Colonic mucosa (tissue), 4 donors: ENCODE measurements around the gene UCK1. TPM values are rescaled to one million over a fixed set of nuclear protein-coding genes. Genes with fewer than 3 reads are reported as not detected.

Experiments used
- DNase-seq: peaks from one replicate; pipeline ENCODE4 v3.0.0-alpha.2; 2020
- H3K27ac ChIP-seq: fragments of 200-600 bp; one replicate; pipeline ENCODE4 v1.8.0; 2021
- H3K27me3 ChIP-seq: fragments of 200-600 bp; one replicate; pipeline ENCODE4 v1.8.0; 2021
- H3K36me3 ChIP-seq: fragments of 200-600 bp; one replicate; pipeline ENCODE4 v1.8.0; 2021
- H3K4me1 ChIP-seq: fragments of 200-600 bp; one replicate; pipeline ENCODE4 v1.8.0; 2021; ENCODE audit warnings: mild to moderate bottlenecking
- H3K4me3 ChIP-seq: fragments of 200-600 bp; one replicate; pipeline ENCODE4 v1.8.0; 2021
- H3K9ac ChIP-seq, 2 donors: one replicate each; pipeline ENCODE4 v1.7.0; 2013; ENCODE audit warnings: control low read depth in 2 of 2, low read depth in 2 of 2, low read length in 2 of 2
- H3K9me3 ChIP-seq: fragments of 200-600 bp; one replicate; pipeline ENCODE4 v1.8.0; 2021
- intact Hi-C: fragments of 100-400 bp; cut with DNase I; formaldehyde crosslinking; loops from one replicate; pipeline ENCODE4 v1.14.1; 2022
- total RNA-seq, 2 donors: library from RNA; stranded (reverse); fragmentation: NEBNext Ultra II Directional in 1 of 2; extraction: Animal tissue kit (Norgen Biotek cat#: 25700) in 1 of 2; gene quantifications; one replicate each; pipeline ENCODE4 v1.2.1, GENCODE V29; 2021
- TF ChIP-seq, protein P1 (sequence below): fragments of 200-600 bp; IDR thresholded peaks from one replicate; pipeline ENCODE4 v1.8.0; 2022; ENCODE audit warnings: antibody characterized with exemption, mild to moderate bottlenecking
- donor health status: healthy.
- donor health status: DM: no; HTN: no; CAD: no.
- donor health status: DM: no; HTN: no; CAD: no.

Gene UCK1
- total RNA-seq, 2 donors from 2014 or later: 20.2 to 29.3 TPM

DNA sequence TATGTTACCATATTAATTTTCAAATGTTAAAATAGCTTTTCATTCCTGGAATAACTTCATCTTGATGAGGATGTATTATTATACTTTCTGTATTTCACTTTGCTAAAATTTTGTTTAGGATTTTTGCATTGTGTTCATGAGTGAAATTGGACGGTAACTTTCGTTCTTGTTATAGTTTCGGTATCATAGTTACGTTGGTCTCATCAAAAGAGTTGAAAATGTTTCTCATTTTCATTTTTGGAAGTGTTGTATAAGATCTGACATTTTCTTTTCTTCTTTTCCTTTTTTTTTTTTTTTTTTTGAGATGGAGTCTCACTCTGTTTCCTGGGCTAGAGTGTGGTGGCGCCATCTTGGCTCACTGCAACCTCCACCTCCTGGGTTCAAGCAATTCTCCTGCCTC is 34.3 kb upstream of the UCK1 start:
- DNase-seq: no peak
- intact Hi-C loops: no loop called here
- no peaks in the 10 kb centered on the region for H3K36me3 ChIP-seq
- TF ChIP-seq, protein P1, sequence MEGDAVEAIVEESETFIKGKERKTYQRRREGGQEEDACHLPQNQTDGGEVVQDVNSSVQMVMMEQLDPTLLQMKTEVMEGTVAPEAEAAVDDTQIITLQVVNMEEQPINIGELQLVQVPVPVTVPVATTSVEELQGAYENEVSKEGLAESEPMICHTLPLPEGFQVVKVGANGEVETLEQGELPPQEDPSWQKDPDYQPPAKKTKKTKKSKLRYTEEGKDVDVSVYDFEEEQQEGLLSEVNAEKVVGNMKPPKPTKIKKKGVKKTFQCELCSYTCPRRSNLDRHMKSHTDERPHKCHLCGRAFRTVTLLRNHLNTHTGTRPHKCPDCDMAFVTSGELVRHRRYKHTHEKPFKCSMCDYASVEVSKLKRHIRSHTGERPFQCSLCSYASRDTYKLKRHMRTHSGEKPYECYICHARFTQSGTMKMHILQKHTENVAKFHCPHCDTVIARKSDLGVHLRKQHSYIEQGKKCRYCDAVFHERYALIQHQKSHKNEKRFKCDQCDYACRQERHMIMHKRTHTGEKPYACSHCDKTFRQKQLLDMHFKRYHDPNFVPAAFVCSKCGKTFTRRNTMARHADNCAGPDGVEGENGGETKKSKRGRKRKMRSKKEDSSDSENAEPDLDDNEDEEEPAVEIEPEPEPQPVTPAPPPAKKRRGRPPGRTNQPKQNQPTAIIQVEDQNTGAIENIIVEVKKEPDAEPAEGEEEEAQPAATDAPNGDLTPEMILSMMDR: no peak
- H3K27me3 ChIP-seq: no peaks in the 10 kb centered on the region
- no peak overlapping the region for H3K9ac ChIP-seq
- H3K4me3 ChIP-seq: no peak overlapping the region
- no peaks in the 10 kb centered on the region for H3K9me3 ChIP-seq
- no peak overlapping the region for H3K27ac ChIP-seq
- H3K4me1 ChIP-seq: no peaks in the 10 kb centered on the region

DNA sequence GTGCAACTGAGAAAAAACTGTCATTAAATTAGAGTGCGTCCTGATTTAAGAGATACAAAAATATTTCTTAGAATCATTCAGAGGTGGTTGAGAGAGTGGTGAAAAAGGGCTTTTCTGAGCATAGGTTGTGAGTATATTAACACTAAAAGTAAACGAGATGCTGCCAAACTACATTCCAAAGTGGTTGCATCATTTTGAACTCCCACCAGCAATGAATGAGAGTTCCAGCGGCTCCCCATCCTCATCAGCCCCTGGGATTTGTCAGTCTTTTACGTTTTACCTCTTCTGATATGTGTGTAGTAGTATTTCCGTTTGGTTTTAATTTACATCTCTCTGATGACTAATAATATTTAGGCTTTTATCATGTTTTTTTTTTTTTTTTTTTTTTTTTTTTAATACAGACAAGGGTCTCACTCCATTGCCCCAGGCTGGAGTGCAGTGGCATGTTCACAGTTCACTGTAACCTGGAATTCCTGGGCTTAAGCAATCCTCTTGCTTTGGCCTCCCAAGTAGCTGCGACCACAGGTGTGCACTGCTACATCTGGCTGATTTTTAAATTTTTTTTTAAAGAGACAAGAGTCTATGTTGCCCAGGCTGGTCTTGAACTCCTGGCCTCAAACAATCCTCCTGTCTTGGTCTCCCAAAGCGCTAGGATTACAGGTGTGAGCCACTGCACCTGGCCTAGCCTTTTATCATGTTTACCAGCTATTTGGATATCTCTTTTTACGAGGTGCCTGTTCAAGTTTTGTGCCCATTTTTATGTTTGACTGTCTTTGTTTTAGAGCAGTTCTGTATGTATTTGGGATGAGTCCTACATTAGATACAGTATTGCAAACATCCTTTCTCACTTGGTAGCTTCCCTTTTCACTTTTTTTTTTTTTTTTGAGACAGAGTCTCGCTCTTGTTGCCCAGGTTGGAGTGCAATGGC is 31.2 kb upstream of the UCK1 start:
- Histone ChIP-seq H3K36me3 (no peaks in the 10 kb centered on the region), H3K9ac (no peak overlapping the region), H3K27ac (no peak overlapping the region), H3K9me3 (no peaks in the 10 kb centered on the region), H3K4me3 (no peak overlapping the region), H3K4me1 (no peaks in the 10 kb centered on the region), H3K27me3 (no peaks in the 10 kb centered on the region)
- no peak for DNase-seq
- intact Hi-C loops: no loop called here
- TF ChIP-seq, protein P1: no peak

DNA sequence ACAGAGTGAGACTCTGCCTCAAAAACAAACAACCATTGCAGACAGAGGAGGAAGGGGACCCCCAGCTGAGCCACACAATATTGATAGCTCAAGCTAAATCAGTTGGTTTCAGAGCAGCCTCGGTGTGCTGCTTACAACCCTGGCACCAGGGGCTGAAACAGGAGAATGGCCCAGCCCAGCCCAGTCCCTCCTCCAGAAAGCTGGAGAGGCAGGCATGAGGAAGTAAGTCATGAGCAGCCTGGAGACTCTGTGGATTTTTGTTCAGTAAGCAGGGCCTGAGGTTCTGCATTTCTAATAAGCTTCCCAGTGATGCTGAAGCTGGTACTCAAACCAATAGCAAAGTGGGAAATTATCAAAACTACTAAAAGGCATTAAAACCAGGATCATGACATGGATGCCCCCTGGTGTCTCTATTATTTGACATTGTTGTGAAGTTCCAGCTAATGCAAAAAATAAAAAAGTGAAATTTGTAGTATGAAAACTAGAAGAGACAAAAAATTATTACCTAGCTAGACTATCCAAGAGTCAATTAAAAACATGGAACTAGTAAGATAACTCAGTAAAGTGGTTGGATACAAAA is 28.4 kb upstream of the UCK1 start:
- TF ChIP-seq, protein P1: no peak
- Histone ChIP-seq H3K4me1 (no peaks in the 10 kb centered on the region), H3K9me3 (no peaks in the 10 kb centered on the region), H3K9ac (no peak overlapping the region), H3K27me3 (peaks cover 4% of the 10 kb centered on the region), H3K4me3 (no peak overlapping the region), H3K27ac (no peak overlapping the region), H3K36me3 (no peaks in the 10 kb centered on the region)
- DNase-seq: no peak
- intact Hi-C loops: no loop called here

DNA sequence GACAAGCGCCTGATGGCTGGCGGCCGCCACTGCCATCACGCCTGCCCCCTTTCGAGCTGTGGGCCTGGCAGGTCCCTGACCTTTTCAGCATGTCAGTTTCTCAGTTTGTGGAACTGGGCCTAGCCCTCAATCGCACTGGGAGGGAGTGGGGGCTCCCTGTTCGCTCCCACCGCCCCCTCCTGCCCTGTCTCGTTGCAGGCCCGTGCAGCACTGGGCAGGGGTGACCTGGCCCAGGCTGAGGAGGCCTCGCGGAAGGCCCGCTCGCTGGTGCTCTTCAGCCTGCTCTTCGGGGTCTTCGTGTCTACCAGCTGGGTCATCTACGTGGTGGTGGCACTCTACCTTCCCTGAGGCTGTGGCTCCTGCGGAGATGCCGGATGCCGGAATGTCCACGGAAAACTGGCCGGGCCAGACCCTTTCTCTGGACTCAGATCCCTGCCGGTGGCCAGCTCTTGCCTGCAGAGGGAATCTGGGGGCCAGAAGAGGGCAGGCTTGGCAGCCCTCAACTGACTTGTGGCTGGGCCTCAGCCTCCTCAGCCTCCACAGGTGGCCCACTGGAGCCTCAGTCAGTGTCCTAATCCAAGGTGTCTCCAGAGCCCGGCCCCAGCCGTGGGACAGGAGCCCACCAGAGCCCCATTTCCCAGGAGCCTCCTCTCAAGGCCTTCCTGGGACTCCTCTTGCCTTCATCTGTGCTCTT is 26.9 kb upstream of the UCK1 start:
- no peak overlapping the region for H3K9ac ChIP-seq
- TF ChIP-seq, protein P1: no peak
- H3K4me3 ChIP-seq: no peak overlapping the region
- no peaks in the 10 kb centered on the region for H3K9me3 ChIP-seq
- no peaks in the 10 kb centered on the region for H3K36me3 ChIP-seq
- intact Hi-C loops: no loop called here
- peaks cover 4% of the 10 kb centered on the region for H3K27me3 ChIP-seq
- DNase-seq: no peak
- H3K27ac ChIP-seq: no peak overlapping the region
- H3K4me1 ChIP-seq: no peaks in the 10 kb centered on the region

DNA sequence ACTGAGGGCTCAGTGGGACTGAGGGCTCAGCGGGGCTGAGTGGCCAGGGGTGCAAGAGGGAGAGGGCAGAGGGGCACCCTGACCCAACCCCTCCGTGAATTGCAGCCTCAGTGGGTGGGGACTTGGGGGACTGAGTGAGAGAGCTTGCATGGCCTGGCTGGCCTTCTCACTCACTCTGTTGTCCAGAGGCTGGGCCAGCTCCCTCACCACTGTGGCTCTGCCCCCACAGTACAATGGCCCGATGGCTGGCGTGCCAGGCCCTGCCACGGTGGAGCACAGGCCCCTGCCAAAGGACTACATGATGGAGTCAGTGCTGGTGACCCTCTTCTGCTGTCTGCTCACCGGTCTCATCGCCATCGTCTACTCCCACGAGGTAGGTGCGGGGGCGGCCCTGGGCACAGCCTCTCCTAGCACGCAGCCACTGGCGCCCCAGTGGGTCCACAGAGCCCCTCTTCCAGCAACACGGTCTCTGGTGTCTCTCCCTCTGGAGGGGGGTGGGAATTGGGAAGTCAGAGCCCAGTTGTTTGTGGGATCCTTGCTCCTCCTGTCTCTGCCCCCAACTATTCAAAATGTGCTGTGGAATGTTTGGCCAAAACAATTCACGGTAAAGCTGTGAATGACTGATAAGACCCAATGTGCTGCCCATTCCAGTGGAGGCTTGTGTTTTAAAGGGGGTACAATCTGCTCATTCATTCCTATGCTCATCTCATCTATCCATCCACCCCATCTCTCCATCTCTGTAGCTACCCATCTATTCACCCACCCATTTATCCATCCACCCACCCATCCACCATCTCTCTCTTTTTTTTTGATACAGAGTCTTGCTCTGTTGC is 25.0 kb upstream of the UCK1 start:
- no peaks in the 10 kb centered on the region for H3K4me1 ChIP-seq
- no peak for DNase-seq
- H3K27ac ChIP-seq: no peak overlapping the region
- H3K4me3 ChIP-seq: no peak overlapping the region
- H3K9me3 ChIP-seq: no peaks in the 10 kb centered on the region
- no peaks in the 10 kb centered on the region for H3K36me3 ChIP-seq
- peaks cover 4% of the 10 kb centered on the region for H3K27me3 ChIP-seq
- H3K9ac ChIP-seq: no peak overlapping the region
- intact Hi-C loops: no loop called here
- TF ChIP-seq, protein P1: no peak
